Suprapubic skin (tissue), 3 donors: Measurements from ENCODE around the gene SLC2A1.

Source experiments
- CTCF ChIP-seq, 2 donors: fragments of 200-600 bp in 1 of 2; fragments of 450-650 bp in 1 of 2; sonication (generic) in 1 of 2; IDR thresholded peaks; one replicate each; pipeline ENCODE4 v1.5.1; 2016 to 2019; ENCODE audit warnings: antibody characterized with exemption in 2 of 2, mild to moderate bottlenecking in 1 of 2, moderate library complexity in 1 of 2
- EP300 ChIP-seq: sonication (generic); formaldehyde crosslinking; IDR thresholded peaks from one replicate; pipeline ENCODE4 v1.6.1; 2017; ENCODE audit warnings: antibody characterized with exemption

DNA sequence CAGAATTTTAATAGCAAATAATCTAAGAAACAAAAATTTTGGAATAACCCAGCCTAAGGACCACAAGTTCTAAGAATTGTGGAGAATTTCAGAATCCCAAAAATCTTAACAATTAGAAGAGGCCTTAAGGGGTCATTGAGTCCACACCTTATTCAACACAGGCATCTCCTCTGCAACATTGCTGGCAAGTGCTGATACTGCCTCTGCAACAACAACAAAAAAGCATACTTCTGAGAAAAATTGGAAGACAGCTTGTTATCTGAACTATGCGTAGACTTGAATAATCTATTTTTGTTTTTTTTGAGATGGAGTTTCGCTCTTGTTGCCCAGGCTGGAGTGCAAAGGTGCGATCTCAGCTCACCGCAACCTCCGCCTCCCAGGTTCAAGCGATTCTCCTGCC, 24.0 kb upstream of the SLC2A1 start:
- TF ChIP-seq CTCF (IDR thresholded peaks at IDR 0.05) (no peak), EP300 (no peak)
